GM19455 (cell line): ENCODE data around the gene PHB1.

ENCODE experiments used
- ATAC-seq: cut with Tn5 transposase; IDR thresholded peaks from one replicate; pipeline ENCODE4 v1.9.1; 2021; ENCODE audit not compliant: unreplicated experiment

Gene PHB1

DNA sequence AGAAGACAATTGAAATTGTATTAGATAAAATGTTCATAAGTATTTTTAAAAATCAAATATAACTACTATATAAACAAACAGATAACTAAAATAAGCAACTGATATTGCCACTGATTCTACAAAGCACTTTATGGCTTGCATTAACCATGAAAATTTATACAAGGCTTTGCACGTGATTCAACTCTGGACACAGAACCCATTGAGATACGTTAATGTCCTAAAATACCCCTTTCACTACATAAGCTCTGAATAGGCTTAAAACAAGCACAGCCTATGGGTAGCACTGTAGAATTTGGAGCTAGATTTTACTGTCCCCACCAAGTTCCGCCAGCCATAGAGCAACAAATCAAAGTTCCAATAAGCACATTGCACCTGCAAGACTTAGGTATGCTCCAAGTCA lies 57.2 kb downstream of the PHB1 start:
- ATAC-seq: no peak

DNA sequence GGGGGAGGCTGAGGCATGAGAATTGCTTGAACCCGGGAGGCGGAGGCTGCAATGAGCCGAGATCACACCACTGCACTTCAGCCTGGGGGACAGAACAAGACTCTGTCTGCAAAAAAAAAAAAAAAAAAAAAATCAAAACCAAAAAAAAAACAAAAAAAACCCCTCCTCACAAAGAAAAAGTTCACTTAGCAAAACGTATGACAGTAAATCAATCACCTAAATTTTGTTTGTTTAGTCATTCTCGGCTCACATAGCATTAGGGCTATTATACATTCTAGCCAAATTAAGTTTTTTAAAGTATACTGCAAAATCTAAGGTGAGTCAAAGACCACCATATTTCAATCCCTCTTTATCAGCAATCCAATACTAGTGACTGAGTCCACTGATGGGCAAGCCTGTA lies 58.4 kb downstream of the PHB1 start:
- ATAC-seq: no peak
